Smooth muscle cell of bladder (primary cell): ENCODE results near the gene TET3. TPM values are rescaled to one million over a fixed set of nuclear protein-coding genes. Genes with fewer than 3 reads are reported as not detected.

ENCODE experiments used
- total RNA-seq: library from RNA; depleted of rRNA; stranded (reverse); fragments of >200 nt; gene quantifications from 2 replicates; pipeline ENCODE4 v1.2.3, GENCODE V29; 2014

The TET3 gene
- 2.1 and 3.1 TPM in 2 replicates for total RNA-seq

GRCh38 chr2:73984203-73984921 is at the start of gene TET3:
TSS of gene TET3 (plus strand) at chr2:73984910. CDS start at chr2:73986404, 1,494 bp downstream.

Other genes starting within 250 kb of the TET3 start
- gene TPRKB, start 247.6 kb upstream of the TET3 start, total RNA-seq: 16.8 and 22.2 TPM in 2 replicates
- gene DUSP11, start 204.8 kb upstream of the TET3 start, total RNA-seq: 19.2 and 21.7 TPM in 2 replicates
- gene C2orf78, start 200.7 kb upstream of the TET3 start, total RNA-seq: not detected in 2 replicates
- gene STAMBP, start 155.9 kb upstream of the TET3 start, total RNA-seq: 20.9 and 21.5 TPM in 2 replicates
- 12.3 and 20.1 TPM in 2 replicates for gene ACTG2, start 91.9 kb upstream of the TET3 start, total RNA-seq
- 50.9 and 54.0 TPM in 2 replicates for gene DGUOK, start 58.0 kb upstream of the TET3 start, total RNA-seq
- gene BOLA3, start 163.0 kb downstream of the TET3 start, total RNA-seq: 21.0 and 21.7 TPM in 2 replicates
- 74.5 and 85.6 TPM in 2 replicates for gene MOB1A, start 194.0 kb downstream of the TET3 start, total RNA-seq
- gene MTHFD2, start 213.7 kb downstream of the TET3 start, total RNA-seq: 146 and 283 TPM in 2 replicates